Aorta (tissue), 5 donors: Measurements from ENCODE around the gene SYPL2. TPM values are rescaled to one million over a fixed set of nuclear protein-coding genes. Genes with fewer than 3 reads are reported as not detected.

ENCODE experiments used
- ATAC-seq: fragments of 200-7000 bp; cut with Tn5 transposase; one replicate; pipeline ENCODE4 v1.9.1; 2022; ENCODE audit warnings: moderate library complexity; ENCODE audit not compliant: low FRiP score
- DNase-seq, 2 donors: peaks; one replicate each; pipeline ENCODE4 v3.0.0-alpha.2; 2020
- H3K27ac ChIP-seq, 2 donors: one replicate each; pipeline ENCODE4 v1.5.1; 2013; ENCODE audit warnings: low read length in 2 of 2, mild to moderate bottlenecking in 2 of 2, moderate library complexity in 2 of 2, control low read depth in 1 of 2, inconsistent platforms in 1 of 2, low read depth in 1 of 2
- H3K27me3 ChIP-seq, 2 donors: one replicate each; pipeline ENCODE4 v1.6.1; 2013; ENCODE audit warnings: control low read depth in 1 of 2, low read length in 1 of 2, mild to moderate bottlenecking in 1 of 2, moderate library complexity in 1 of 2; ENCODE audit not compliant: insufficient read depth in 2 of 2, control insufficient read depth in 1 of 2
- H3K36me3 ChIP-seq, 2 donors: one replicate each; pipeline ENCODE4 v1.6.1; 2013; ENCODE audit warnings: control low read depth in 1 of 2, low read length in 1 of 2, mild to moderate bottlenecking in 1 of 2; ENCODE audit not compliant: insufficient read depth in 2 of 2, control insufficient read depth in 1 of 2
- H3K4me1 ChIP-seq, 2 donors: one replicate each; pipeline ENCODE4 v1.6.1; 2013; ENCODE audit warnings: low read length in 2 of 2, control low read depth in 1 of 2, mild to moderate bottlenecking in 1 of 2, moderate library complexity in 1 of 2; ENCODE audit not compliant: insufficient read depth in 2 of 2, control insufficient read depth in 1 of 2
- H3K4me3 ChIP-seq, 2 donors: one replicate each; pipeline ENCODE4 v1.5.1; 2013; ENCODE audit warnings: low read length in 2 of 2, control low read depth in 1 of 2, mild to moderate bottlenecking in 1 of 2
- H3K9me3 ChIP-seq: one replicate; pipeline ENCODE4 v1.6.1; 2013; ENCODE audit warnings: mild to moderate bottlenecking, low read length; ENCODE audit not compliant: control insufficient read depth
- WGBS, 2 donors: extraction: QIAGEN DNeasy Blood & Tissue Kit; methylation state at CpG; one replicate each; pipeline ENCODE4 v1.1.7; 2013; 5-methylcytosine and 5-hydroxymethylcytosine counted together
- intact Hi-C, 2 donors: fragments of 100-400 bp; cut with DNase I; formaldehyde crosslinking; loops; one replicate each; pipeline versions ENCODE4 v1.14.2 to v1.15.0; 2022
- polyA plus RNA-seq, 2 donors: library from polyadenylated mRNA; stranded (reverse); fragments of 200-250 nt; gene quantifications; one replicate each; pipeline ENCODE4 v1.2.3, GENCODE V29; 2013
- total RNA-seq, 2 donors: library from RNA; stranded (reverse); fragmentation: NEBNext Ultra II Directional; extraction: Animal tissue kit (Norgen Biotek cat#: 25700); gene quantifications; one replicate each; pipeline ENCODE4 v1.2.1, GENCODE V29; 2021
- donor health status: healthy with polysubstance abuse.
- donor health status: Bipolar disorder and iron deficiency.
- donor health status: DM: no; HTN: no; CAD: no.
- donor health status: DM: no; HTN: no; CAD: no.
- donor health status: DM: yes; HTN: yes; CAD: no.

Gene SYPL2
- total and polyA plus RNA-seq, 4 donors, result 1.4 to 6.2 (median 4.4) TPM

DNA sequence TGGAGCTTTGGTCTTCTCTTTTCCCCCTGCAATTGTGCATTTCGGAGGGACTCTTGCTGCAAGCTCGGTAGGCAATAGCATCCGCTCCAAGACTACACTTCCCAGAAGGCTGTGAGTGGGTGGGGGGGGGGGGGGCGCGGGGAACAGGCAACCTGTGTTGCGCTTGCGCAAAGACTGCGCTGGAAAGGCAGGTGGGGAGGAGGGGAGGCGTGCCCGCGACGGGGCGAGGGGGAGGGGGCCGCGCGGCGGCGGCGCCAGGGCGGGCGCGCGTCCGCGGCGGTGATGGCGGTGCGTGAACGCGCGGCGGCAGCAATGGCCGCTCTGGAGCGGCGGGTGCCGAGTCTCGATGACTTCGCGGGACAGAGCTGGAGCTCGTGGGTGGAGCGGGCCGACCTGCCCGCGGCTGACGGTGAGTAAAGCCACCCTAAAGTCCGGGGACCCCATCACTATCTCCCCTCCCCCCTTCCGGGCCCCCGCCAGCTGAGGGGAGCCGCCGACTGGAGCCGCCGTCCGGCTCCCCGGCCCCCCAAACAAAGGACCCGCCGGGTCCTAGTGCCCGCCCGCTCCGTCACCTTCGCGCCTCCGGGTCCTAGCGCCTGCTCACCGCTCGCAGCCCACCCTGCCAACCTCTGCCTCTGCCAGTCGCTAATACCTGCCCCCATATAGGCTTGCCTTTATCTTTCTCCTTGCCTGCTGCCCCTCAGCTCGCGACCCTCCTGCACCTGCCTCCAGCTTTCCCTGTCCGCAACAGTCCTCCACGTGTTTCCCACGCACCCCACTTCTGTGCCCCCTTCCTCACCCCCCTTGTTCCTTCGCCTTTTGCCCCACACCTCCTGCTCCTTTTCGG lies 17.5 kb downstream of the SYPL2 start, which contains the start of gene ATXN7L2:
ATXN7L2 (plus strand) TSS at position 234 of the 847 bp plus-strand sequence; CDS start at position 283, 49 bp downstream.
- Histone ChIP-seq H3K36me3 (no peaks in the 10 kb centered on the region), H3K4me1 (no peaks in the 10 kb centered on the region), H3K27me3 (no peaks in the 10 kb centered on the region), H3K27ac (peak within 1 kb of the TSS in 1 of 2 donors; percentile 19), H3K4me3 (peak within 1 kb of the TSS; percentile 62 to 71), H3K9me3 (no peaks in the 10 kb centered on the region)
- DNase-seq (peak; percentile 95 to 97), ATAC-seq (peak; percentile 96)
- intact Hi-C loops, result loop anchor here (5.0 kb wide), 2 partner anchors 57 to 232 kb away; partner anchors contain the start of gene PSMA5 (in 2 of the 2)
- WGBS, 2 donors, result 0% methylated on average over 25 to 73 of the region's 73 CpGs

DNA sequence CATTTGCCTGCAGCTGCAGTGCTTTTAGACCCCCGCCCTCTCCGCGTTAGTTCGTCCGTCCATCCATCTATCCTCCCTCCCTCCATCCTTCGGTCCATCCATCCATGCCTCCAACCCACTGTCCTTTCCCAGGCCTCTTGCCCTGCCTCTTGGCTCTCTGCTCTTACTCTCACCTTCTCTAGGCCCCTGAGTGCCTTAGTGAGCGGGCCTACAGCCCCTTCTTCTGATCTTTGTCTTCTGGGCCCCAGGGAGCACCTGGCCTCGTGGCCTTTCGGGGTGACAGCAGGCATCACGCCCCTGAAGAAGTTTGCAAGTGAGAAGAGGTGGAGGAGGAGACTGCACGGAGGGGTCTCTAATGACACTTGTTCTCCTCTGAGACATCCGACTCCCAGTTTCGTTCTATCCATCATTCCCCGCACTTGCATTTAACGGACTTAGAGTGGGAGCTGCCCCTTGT lies 18.2 kb downstream of the SYPL2 start:
- no peaks in the 10 kb centered on the region for H3K9me3 ChIP-seq
- ATAC-seq (no peak), DNase-seq (peak in 1 of 2 donors; percentile 32)
- H3K27me3 ChIP-seq, result no peaks in the 10 kb centered on the region
- no peak overlapping the region for H3K27ac ChIP-seq
- H3K4me3 ChIP-seq, result peak overlapping the region; percentile 62 to 71
- intact Hi-C loops, result loop anchor here (5.0 kb wide), 2 partner anchors 57 to 232 kb away; partner anchors contain the start of gene PSMA5 (in 2 of the 2)
- WGBS, 2 donors, result 25 to 27% methylated on average over 15 of the region's 15 CpGs
- no peaks in the 10 kb centered on the region for H3K36me3 ChIP-seq
- no peaks in the 10 kb centered on the region for H3K4me1 ChIP-seq

DNA sequence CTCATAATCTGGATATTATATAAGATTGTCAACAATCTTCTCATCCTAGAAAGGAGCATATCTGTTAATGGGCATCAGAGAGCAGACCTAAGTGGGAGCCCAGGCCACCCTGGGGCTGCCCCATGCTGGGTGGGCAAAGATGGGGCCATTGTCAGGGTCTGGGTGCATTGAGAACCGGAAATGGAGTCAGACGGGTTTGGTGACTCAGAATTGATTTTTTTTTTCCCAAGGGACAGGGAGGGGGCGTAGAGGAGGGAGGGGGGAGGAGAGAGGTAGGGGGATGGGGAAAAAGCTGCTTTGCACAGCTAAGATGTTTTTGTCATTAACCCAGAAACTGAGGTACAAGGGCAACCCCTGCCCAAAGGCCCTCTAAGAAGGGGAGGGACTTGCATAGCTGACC lies 18.7 kb downstream of the SYPL2 start:
- DNase-seq, result peak in 1 of 2 donors; percentile 7
- intact Hi-C loops, result no loop called here
- Histone ChIP-seq H3K9me3 (no peaks in the 10 kb centered on the region), H3K36me3 (no peaks in the 10 kb centered on the region), H3K4me1 (no peaks in the 10 kb centered on the region), H3K27ac (no peak overlapping the region), H3K27me3 (no peaks in the 10 kb centered on the region), H3K4me3 (no peak overlapping the region)
- WGBS, 2 donors, result 6 to 11% methylated on average over 3 of the region's 3 CpGs
- no peak for ATAC-seq

DNA sequence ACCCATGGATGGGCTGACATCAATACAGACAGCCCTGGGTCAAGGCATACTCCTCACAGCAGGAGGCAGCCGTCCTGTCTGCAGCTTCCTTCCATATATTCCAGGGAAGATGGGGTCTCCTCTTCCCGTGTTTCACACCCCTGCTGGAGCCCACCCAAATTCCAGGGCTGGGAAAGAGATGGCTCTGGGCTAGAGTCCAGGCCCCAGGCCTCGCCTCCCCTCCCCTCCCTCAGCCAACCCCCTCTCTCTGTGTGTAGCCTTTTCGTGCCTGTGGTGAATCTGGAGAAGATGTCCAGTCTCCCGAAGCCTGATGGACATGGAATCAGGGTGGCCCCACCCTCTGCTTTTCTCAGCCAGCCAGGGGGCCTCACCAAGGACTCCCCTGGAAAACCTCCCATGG lies 20.9 kb downstream of the SYPL2 start:
- no peak for DNase-seq
- Histone ChIP-seq H3K27me3 (no peaks in the 10 kb centered on the region), H3K4me1 (no peaks in the 10 kb centered on the region), H3K36me3 (no peaks in the 10 kb centered on the region), H3K4me3 (no peak overlapping the region), H3K9me3 (no peaks in the 10 kb centered on the region), H3K27ac (no peak overlapping the region)
- intact Hi-C loops, result no loop called here
- WGBS, 2 donors, result 61 to 67% methylated on average over 5 of the region's 5 CpGs
- no peak for ATAC-seq

DNA sequence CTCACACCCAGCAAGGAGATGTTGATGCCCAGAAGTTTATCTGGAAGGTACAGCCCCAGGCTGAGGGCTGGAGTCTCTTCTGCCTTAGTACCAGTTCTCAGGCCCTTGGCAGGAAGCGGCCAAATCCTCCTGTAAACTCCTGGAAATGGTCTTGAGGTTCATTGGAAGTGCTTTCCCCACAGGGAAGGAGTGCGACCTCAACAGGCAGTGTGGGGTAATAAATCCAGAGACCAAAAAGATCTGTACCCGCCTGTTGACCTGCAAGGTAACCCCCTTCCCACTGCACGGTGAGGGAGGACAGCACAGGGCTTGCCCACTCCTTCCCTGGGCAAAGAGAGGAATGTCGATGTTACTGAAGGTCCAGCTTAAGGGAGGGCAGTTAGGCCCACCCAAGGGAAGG lies 21.9 kb downstream of the SYPL2 start:
- DNase-seq, result no peak
- intact Hi-C loops, result no loop called here
- no peaks in the 10 kb centered on the region for H3K9me3 ChIP-seq
- H3K36me3 ChIP-seq, result no peaks in the 10 kb centered on the region
- 76 to 82% methylated on average over 5 of the region's 5 CpGs for whole genome bisulfite sequencing, 2 donors
- no peaks in the 10 kb centered on the region for H3K27me3 ChIP-seq
- ATAC-seq, result no peak
- H3K4me1 ChIP-seq, result no peaks in the 10 kb centered on the region
- H3K4me3 ChIP-seq, result no peak overlapping the region
- no peak overlapping the region for H3K27ac ChIP-seq

DNA sequence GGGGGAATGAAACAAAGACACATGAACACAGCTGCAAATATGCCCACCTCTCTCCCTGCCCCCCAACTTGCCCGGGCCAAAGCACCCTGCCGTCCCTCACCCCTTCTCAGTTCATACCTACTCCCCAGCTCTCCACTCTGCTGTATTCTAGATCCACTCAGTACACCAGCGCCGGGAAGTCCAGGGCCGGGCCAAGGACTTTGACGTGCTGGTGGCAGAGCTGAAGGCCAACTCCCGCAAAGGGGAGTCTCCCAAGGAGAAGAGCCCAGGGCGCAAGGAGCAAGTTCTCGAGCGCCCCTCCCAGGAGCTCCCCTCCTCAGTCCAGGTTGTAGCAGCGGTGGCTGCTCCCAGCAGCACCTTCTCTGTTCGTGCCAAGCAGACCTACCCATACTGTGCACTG lies 22.4 kb downstream of the SYPL2 start:
- ATAC-seq (no peak), DNase-seq (no peak)
- 87 to 91% methylated on average over 8 to 12 of the region's 12 CpGs for WGBS, 2 donors
- Histone ChIP-seq H3K4me1 (no peaks in the 10 kb centered on the region), H3K27ac (no peak overlapping the region), H3K9me3 (no peaks in the 10 kb centered on the region), H3K27me3 (no peaks in the 10 kb centered on the region), H3K36me3 (no peaks in the 10 kb centered on the region), H3K4me3 (no peak overlapping the region)
- intact Hi-C loops, result no loop called here

DNA sequence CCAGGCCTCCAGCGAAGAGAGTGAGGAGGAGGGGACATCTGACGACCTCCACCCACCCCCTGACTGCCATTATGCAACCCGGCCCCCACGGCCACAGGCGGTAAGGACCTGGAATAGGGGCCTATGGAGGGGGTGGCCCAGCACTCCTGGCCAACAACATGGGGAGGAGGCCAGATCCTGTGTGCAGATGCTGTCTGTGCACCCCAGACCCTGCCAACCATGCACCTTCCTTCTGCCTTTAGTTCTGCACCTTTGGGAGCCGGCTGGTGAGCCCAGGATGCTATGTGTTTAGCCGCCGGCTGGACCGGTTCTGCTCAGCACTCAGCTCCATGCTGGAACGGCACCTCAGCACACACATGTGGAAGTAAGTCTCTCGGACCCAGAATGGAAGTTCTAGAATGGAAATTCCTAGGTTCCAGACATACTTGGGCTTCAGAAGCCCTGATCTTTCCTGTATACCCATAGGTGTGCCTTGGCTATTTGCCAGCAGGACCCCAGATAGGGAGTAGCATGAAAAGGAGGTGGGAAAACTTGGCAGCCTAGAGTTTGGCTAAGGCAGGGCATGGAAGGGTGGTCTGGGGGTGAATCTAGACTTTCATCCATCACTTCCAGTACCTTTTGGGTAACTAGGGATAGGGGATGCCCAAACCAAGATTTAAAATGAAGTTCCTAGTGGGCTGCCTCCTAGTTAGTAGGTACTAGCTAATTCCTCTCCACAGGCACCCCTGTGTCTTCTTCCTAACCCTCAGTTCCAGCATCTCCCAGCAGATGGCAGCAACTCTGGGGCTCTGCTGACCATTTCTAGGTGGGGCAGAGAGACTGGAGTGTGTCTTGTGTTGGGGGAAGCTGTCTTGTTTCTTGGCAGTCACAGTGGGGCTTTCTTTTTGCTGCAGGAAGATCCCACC lies 23.9 kb downstream of the SYPL2 start:
- peak in 1 of 2 donors; percentile 79 for DNase-seq
- H3K4me1 ChIP-seq, result no peaks in the 10 kb centered on the region
- ATAC-seq, result peak; percentile 47
- H3K27ac ChIP-seq, result no peak overlapping the region
- 85 to 89% methylated on average over 11 of the region's 11 CpGs for WGBS, 2 donors
- H3K36me3 ChIP-seq, result no peaks in the 10 kb centered on the region
- no peak overlapping the region for H3K4me3 ChIP-seq
- H3K27me3 ChIP-seq, result no peaks in the 10 kb centered on the region
- intact Hi-C loops, result loop anchor here (2.0 kb wide), 1 partner anchor 43 kb away; no protein-coding TSS in a partner anchor
- no peaks in the 10 kb centered on the region for H3K9me3 ChIP-seq

DNA sequence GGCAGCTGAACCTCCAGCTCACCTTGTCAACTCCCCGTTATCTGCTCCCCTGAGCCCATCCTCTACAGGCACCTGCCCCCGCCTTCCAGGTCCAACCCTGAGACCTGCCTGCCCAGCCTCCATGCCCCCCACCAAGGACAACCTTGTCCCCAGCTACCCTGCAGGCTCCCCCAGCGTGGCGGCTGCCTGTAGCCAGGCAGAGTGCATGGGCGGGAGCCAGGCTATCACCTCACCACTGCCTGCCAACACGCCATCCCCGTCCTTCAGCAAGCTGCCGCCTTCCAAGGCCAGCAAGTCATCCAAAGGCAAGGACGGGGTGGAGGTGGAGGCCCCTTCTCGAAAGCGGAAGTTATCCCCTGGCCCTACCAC lies 24.6 kb downstream of the SYPL2 start:
- no peaks in the 10 kb centered on the region for H3K9me3 ChIP-seq
- 86% methylated on average over 11 of the region's 11 CpGs for WGBS, 2 donors
- no peak overlapping the region for H3K27ac ChIP-seq
- H3K4me3 ChIP-seq, result no peak overlapping the region
- H3K27me3 ChIP-seq, result no peaks in the 10 kb centered on the region
- intact Hi-C loops, result loop anchor here (2.0 kb wide), 1 partner anchor 42 kb away; no protein-coding TSS in a partner anchor
- peaks cover 0 to 2% of the 10 kb centered on the region in 2 donors for H3K36me3 ChIP-seq
- no peak for DNase-seq
- ATAC-seq, result no peak
- no peaks in the 10 kb centered on the region for H3K4me1 ChIP-seq
